HEK293 (cell line): ENCODE measurements around the gene EYA2.

Source experiments
- HOXC10 ChIP-seq: sonication (generic); formaldehyde crosslinking; IDR thresholded peaks from 2 replicates; pipeline ENCODE4 v1.8.1; 2023; ENCODE audit warnings: mild to moderate bottlenecking, missing genetic modification reagents
- TRIM28 ChIP-seq: IDR thresholded peaks from 2 replicates; pipeline ENCODE4 v1.6.1; 2011; ENCODE audit warnings: low read length, control low read depth, borderline replicate concordance
- ZBTB21 ChIP-seq: fragments of 450-650 bp; formaldehyde crosslinking; IDR thresholded peaks from 2 replicates; pipeline ENCODE4 v1.5.1; 2017; ENCODE audit warnings: missing biosample characterization, missing genetic modification characterization
- ZFP3 ChIP-seq: fragments of 450-650 bp; formaldehyde crosslinking; IDR thresholded peaks from 2 replicates; pipeline ENCODE4 v1.5.1; 2016; ENCODE audit warnings: low read depth, missing biosample characterization, missing genetic modification characterization
- ZNF138 ChIP-seq: fragments of 450-650 bp; formaldehyde crosslinking; IDR thresholded peaks from 2 replicates; pipeline ENCODE4 v1.5.1; 2016; ENCODE audit warnings: missing biosample characterization, missing genetic modification characterization, borderline replicate concordance
- ZNF24 ChIP-seq: fragments of 450-650 bp; formaldehyde crosslinking; IDR thresholded peaks from 2 replicates; pipeline ENCODE4 v1.5.1; 2016; ENCODE audit warnings: missing biosample characterization, missing genetic modification characterization
- ZNF350 ChIP-seq: fragments of 450-650 bp; formaldehyde crosslinking; IDR thresholded peaks from 2 replicates; pipeline ENCODE4 v1.5.0; 2017; ENCODE audit warnings: missing biosample characterization, mild to moderate bottlenecking, missing genetic modification characterization
- ZNF777 ChIP-seq: fragments of 450-650 bp; formaldehyde crosslinking; IDR thresholded peaks from 2 replicates; pipeline ENCODE4 v1.5.1; 2017; ENCODE audit warnings: missing biosample characterization, missing genetic modification characterization, borderline replicate concordance
- TF ChIP-seq, protein P1 (sequence below): fragments of 450-650 bp; formaldehyde crosslinking; IDR thresholded peaks from 2 replicates; pipeline ENCODE4 v1.5.1; 2016; ENCODE audit warnings: missing biosample characterization, missing genetic modification characterization
- TF ChIP-seq, protein P2 (sequence below): fragments of 450-650 bp; formaldehyde crosslinking; IDR thresholded peaks from 2 replicates; pipeline ENCODE4 v1.5.1; 2016; ENCODE audit warnings: missing biosample characterization, missing genetic modification characterization
- TF ChIP-seq, protein P3 (sequence below): fragments of 450-650 bp; formaldehyde crosslinking; IDR thresholded peaks from 2 replicates; pipeline ENCODE4 v1.5.1; 2017; ENCODE audit warnings: missing biosample characterization, missing genetic modification characterization
- TF ChIP-seq, protein P4 (sequence below): fragments of 450-650 bp; formaldehyde crosslinking; IDR thresholded peaks from 2 replicates; pipeline ENCODE4 v1.5.1; 2016; ENCODE audit warnings: missing biosample characterization, missing genetic modification characterization
- TF ChIP-seq, protein P5 (sequence below): fragments of 450-650 bp; formaldehyde crosslinking; IDR thresholded peaks from 2 replicates; pipeline ENCODE4 v1.5.1; 2016; ENCODE audit warnings: missing biosample characterization, missing genetic modification characterization

DNA sequence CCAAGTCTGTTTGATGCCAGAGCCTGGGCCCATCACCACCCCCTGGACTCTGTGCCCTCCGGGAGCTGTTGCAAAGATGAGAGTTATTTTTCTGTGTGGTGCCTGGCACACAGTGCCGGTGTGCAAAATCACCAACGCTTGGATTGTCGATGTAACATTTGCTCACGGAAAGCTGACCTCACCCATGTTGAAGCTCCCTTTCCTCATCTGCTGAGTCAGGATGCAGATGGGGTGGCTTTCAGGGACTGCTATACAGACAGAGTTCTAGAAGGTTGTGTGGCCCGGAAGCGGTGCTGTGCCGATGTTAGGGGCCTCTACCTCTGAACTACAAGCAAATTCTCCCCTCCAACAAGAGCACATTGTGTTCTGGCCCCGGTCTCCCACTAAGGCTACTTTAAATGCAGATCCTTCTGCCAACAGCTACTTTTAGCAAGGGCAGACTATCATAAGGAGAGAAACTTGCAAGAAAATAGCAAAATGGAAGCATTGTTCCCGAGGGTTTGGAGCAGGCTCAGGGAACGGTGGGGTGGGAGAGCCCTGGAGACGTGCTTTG lies 34.0 kb downstream of the EYA2 start:
- TF ChIP-seq, protein P1, sequence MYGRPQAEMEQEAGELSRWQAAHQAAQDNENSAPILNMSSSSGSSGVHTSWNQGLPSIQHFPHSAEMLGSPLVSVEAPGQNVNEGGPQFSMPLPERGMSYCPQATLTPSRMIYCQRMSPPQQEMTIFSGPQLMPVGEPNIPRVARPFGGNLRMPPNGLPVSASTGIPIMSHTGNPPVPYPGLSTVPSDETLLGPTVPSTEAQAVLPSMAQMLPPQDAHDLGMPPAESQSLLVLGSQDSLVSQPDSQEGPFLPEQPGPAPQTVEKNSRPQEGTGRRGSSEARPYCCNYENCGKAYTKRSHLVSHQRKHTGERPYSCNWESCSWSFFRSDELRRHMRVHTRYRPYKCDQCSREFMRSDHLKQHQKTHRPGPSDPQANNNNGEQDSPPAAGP (tag by site-specific recombination), result no peak
- no peak for TF ChIP-seq ZBTB21 (tag by site-specific recombination)
- TF ChIP-seq, protein P2, sequence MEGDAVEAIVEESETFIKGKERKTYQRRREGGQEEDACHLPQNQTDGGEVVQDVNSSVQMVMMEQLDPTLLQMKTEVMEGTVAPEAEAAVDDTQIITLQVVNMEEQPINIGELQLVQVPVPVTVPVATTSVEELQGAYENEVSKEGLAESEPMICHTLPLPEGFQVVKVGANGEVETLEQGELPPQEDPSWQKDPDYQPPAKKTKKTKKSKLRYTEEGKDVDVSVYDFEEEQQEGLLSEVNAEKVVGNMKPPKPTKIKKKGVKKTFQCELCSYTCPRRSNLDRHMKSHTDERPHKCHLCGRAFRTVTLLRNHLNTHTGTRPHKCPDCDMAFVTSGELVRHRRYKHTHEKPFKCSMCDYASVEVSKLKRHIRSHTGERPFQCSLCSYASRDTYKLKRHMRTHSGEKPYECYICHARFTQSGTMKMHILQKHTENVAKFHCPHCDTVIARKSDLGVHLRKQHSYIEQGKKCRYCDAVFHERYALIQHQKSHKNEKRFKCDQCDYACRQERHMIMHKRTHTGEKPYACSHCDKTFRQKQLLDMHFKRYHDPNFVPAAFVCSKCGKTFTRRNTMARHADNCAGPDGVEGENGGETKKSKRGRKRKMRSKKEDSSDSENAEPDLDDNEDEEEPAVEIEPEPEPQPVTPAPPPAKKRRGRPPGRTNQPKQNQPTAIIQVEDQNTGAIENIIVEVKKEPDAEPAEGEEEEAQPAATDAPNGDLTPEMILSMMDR (tag by site-specific recombination), result no peak
- no peak for TF ChIP-seq HOXC10 (CRISPR knock-in tag)
- TF ChIP-seq, protein P3, sequence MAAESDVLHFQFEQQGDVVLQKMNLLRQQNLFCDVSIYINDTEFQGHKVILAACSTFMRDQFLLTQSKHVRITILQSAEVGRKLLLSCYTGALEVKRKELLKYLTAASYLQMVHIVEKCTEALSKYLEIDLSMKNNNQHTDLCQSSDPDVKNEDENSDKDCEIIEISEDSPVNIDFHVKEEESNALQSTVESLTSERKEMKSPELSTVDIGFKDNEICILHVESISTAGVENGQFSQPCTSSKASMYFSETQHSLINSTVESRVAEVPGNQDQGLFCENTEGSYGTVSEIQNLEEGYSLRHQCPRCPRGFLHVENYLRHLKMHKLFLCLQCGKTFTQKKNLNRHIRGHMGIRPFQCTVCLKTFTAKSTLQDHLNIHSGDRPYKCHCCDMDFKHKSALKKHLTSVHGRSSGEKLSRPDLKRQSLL (tag by site-specific recombination), result no peak
- no peak for TF ChIP-seq ZNF24 (tag by site-specific recombination)
- TF ChIP-seq, protein P4, sequence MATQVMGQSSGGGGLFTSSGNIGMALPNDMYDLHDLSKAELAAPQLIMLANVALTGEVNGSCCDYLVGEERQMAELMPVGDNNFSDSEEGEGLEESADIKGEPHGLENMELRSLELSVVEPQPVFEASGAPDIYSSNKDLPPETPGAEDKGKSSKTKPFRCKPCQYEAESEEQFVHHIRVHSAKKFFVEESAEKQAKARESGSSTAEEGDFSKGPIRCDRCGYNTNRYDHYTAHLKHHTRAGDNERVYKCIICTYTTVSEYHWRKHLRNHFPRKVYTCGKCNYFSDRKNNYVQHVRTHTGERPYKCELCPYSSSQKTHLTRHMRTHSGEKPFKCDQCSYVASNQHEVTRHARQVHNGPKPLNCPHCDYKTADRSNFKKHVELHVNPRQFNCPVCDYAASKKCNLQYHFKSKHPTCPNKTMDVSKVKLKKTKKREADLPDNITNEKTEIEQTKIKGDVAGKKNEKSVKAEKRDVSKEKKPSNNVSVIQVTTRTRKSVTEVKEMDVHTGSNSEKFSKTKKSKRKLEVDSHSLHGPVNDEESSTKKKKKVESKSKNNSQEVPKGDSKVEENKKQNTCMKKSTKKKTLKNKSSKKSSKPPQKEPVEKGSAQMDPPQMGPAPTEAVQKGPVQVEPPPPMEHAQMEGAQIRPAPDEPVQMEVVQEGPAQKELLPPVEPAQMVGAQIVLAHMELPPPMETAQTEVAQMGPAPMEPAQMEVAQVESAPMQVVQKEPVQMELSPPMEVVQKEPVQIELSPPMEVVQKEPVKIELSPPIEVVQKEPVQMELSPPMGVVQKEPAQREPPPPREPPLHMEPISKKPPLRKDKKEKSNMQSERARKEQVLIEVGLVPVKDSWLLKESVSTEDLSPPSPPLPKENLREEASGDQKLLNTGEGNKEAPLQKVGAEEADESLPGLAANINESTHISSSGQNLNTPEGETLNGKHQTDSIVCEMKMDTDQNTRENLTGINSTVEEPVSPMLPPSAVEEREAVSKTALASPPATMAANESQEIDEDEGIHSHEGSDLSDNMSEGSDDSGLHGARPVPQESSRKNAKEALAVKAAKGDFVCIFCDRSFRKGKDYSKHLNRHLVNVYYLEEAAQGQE (tag by site-specific recombination), result no peak
- no peak for TF ChIP-seq TRIM28
- TF ChIP-seq ZNF350, result no peak
- TF ChIP-seq ZNF777 (tag by site-specific recombination), result no peak
- TF ChIP-seq ZNF138 (tag by site-specific recombination), result no peak
- TF ChIP-seq ZFP3 (tag by site-specific recombination), result no peak
- TF ChIP-seq, protein P5, sequence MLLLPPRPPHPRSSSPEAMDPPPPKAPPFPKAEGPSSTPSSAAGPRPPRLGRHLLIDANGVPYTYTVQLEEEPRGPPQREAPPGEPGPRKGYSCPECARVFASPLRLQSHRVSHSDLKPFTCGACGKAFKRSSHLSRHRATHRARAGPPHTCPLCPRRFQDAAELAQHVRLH (tag by site-specific recombination), result no peak
